AG09319 (cell line): ENCODE results near the gene AKNA.

Source experiments
- DNase-seq: peaks from one replicate; pipeline ENCODE4 v3.0.0-alpha.2; 2010; ENCODE audit warnings: low read depth; ENCODE audit errors: extremely low read depth
- CTCF ChIP-seq: IDR thresholded peaks from 2 replicates; pipeline ENCODE4 v1.5.1; 2011; ENCODE audit warnings: low read depth, mild to moderate bottlenecking, inconsistent platforms, low read length, moderate library complexity

AKNA gene

GRCh38 chr9:114409103-114409780, 21.5 kb upstream of the AKNA start:
- TF ChIP-seq CTCF = no peak
- peak; percentile 11 for DNase-seq

- no peak for TF ChIP-seq CTCF
- DNase-seq = no peak
These were observed 20.9 kb upstream of the AKNA start for GRCh38 chr9:114408645-114409044.

- DNase-seq = no peak
- TF ChIP-seq CTCF = no peak
These were observed 20.1 kb upstream of the AKNA start for GRCh38 chr9:114407889-114408288.

GRCh38 chr9:114406441-114406840, 18.7 kb upstream of the AKNA start:
- no peak for DNase-seq
- no peak for TF ChIP-seq CTCF

- peak; percentile 46 for DNase-seq
- TF ChIP-seq CTCF = peak; percentile 86
These were observed 17.7 kb upstream of the AKNA start for GRCh38 chr9:114405294-114406034.

- no peak for TF ChIP-seq CTCF
- DNase-seq = no peak
These were observed 16.7 kb upstream of the AKNA start for GRCh38 chr9:114404531-114404930.

GRCh38 chr9:114403153-114403756, 15.5 kb upstream of the AKNA start:
- DNase-seq = no peak
- no peak for TF ChIP-seq CTCF
